MM.1S (cell line): ENCODE measurements around the gene LSAMP.

Experiments
- EZH2 ChIP-seq: fragments of 300-600 bp; sonication (generic); optimal IDR thresholded peaks from 2 replicates; pipeline ENCODE3; 2017; ENCODE audit warnings: low read depth, mild to moderate bottlenecking, antibody characterized with exemption, low read length, mixed read lengths
- EZH2phosphoT487 ChIP-seq: fragments of 300-600 bp; sonication (generic); IDR thresholded peaks from 2 replicates; pipeline ENCODE4 v1.6.1; 2018; ENCODE audit warnings: antibody characterized with exemption, low read length
- TF ChIP-seq, protein P1 (sequence below): fragments of 300-600 bp; sonication (generic); IDR thresholded peaks from 2 replicates; pipeline ENCODE4 v1.5.1; 2016; ENCODE audit warnings: antibody characterized with exemption, low read length, mixed read lengths

DNA sequence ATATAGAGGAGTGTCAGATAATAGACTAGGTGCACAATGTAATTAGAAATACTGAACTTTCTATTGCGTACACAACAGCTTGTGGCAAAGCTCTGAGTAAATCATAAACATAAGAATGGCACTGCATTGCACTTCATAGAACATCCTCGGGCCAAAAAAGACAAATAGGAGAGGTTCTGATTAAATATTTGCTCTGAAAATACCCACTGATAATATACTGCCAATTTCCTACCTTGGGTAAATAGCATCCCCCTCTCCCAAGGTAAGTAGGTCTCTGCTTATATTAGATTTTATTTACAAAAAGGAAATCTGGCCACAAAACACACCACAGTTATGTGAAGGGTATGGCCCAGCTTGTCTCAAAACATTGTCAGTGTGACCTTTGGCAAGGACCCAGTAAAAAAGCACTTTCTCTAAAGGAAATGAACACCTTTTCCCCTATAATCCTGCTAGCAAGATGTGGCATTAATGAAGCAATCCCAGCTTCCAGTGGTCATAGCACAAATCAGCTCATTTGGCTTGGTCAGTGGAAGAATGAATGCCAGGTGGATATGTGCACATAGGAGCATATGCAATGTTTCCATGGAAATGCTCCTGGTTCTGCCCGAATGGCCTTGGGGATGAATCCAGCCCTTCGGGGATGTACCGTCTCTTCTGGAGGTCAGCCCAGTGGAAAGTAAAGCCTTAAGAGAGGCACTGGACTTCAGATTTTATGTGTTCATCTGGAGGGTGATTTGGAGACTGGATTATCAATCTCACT, 315.9 kb downstream of the LSAMP start:
- TF ChIP-seq, protein P1, sequence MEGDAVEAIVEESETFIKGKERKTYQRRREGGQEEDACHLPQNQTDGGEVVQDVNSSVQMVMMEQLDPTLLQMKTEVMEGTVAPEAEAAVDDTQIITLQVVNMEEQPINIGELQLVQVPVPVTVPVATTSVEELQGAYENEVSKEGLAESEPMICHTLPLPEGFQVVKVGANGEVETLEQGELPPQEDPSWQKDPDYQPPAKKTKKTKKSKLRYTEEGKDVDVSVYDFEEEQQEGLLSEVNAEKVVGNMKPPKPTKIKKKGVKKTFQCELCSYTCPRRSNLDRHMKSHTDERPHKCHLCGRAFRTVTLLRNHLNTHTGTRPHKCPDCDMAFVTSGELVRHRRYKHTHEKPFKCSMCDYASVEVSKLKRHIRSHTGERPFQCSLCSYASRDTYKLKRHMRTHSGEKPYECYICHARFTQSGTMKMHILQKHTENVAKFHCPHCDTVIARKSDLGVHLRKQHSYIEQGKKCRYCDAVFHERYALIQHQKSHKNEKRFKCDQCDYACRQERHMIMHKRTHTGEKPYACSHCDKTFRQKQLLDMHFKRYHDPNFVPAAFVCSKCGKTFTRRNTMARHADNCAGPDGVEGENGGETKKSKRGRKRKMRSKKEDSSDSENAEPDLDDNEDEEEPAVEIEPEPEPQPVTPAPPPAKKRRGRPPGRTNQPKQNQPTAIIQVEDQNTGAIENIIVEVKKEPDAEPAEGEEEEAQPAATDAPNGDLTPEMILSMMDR = no peak
- no peak for TF ChIP-seq EZH2
- TF ChIP-seq EZH2phosphoT487 = no peak
